ENCODE data around the gene PLEKHS1. TPM values are rescaled to one million over a fixed set of nuclear protein-coding genes. Genes with fewer than 3 reads are reported as not detected.
"Not testable (repeated sequence)": the region's sequence is repeated elsewhere in the genome, so short reads cannot be mapped to it uniquely, and the experiment has no call there.

The PLEKHS1 gene
- polyA plus RNA-seq, 1 donor: 62.4 TPM

DNA sequence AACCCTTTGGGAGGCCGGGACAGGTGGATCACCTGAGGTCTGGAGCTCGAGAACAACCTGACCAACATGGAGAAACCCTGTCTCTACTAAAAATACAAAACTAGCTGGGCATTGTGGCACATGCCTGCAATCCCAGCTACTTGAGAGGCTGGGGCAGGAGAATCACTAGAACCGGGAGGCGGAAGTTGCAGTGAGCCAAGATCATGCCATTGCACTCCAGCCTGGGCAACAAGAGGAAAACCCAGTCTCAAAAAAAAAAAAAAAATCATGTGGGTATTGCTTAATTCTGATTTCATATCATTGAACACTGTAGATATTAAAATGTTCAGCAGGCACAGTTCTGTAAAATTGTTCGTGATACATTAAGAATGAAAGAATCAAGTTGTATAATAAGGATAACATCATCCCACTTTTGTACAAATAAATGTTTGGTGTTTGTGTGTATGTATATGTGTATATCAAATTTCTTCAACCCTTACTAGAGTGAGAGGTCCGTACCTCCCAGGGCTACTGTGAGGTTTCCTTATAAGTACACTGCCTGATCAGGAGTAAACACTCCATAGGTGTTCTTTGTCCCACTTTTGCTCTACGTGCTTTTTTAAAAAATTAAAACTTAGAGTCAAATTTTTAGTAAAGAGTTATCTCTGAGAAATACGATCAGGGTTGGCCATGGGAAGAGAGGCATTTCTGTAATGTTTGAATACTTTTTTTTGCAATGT, 31.7 kb downstream of the PLEKHS1 start:
- no peak overlapping the region for H3K4me3 ChIP-seq (ENCODE audit: low read length)
- no peaks in the 10 kb centered on the region for H3K4me1 ChIP-seq (ENCODE audit: control insufficient read depth, insufficient read depth, low read length)
- peaks cover 2% of the 10 kb centered on the region for H3K36me3 ChIP-seq (ENCODE audit: control insufficient read depth, insufficient read depth, low read length)
- no peaks in the 10 kb centered on the region for H3K9me3 ChIP-seq (ENCODE audit: control insufficient read depth, low read depth, low read length)
- DNase-seq: no peak
- 75% methylated on average over 1 of the region's 8 CpGs for WGBS (ENCODE audit: insufficient coverage, low lambda C conversion rate)
- no peak overlapping the region for H3K27ac ChIP-seq (ENCODE audit: low read length)
- H3K27me3 ChIP-seq (ENCODE audit: control insufficient read depth, insufficient read depth, low read length): no peaks in the 10 kb centered on the region

- WGBS (ENCODE audit: insufficient coverage, low lambda C conversion rate): no CpG with 5 or more reads among the region's 9 CpGs
- H3K27ac ChIP-seq (ENCODE audit: low read length): no peak overlapping the region
- H3K4me3 ChIP-seq (ENCODE audit: low read length): no peak overlapping the region
- H3K4me1 ChIP-seq (ENCODE audit: control insufficient read depth, insufficient read depth, low read length): no peaks in the 10 kb centered on the region
- H3K36me3 ChIP-seq (ENCODE audit: control insufficient read depth, insufficient read depth, low read length): no peaks in the 10 kb centered on the region
- no peaks in the 10 kb centered on the region for H3K27me3 ChIP-seq (ENCODE audit: control insufficient read depth, insufficient read depth, low read length)
- no peak for DNase-seq
- H3K9me3 ChIP-seq (ENCODE audit: control insufficient read depth, low read depth, low read length): no peaks in the 10 kb centered on the region
These were observed 37.2 kb downstream of the PLEKHS1 start for GRCh38 chr10:113788604-113789083.

DNA sequence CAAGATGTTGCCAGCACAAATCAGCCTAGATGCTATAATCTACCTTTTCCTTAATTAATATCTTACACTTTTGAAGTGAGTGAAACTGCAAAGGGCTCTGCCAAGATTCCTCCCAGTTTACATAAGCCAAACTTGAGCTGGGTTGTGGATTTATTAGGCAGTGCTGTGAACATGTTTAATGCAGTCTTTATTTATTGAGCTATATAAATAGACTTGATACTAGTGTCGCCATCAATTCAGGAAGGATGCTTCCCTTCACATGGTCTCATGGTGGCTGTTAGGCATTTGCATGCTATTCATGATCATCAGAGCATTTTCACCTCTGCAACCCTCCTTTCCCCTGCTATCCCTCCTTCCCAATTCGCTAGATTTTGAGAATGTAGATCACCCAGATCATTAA, 40.2 kb downstream of the PLEKHS1 start:
- H3K36me3 ChIP-seq (ENCODE audit: control insufficient read depth, insufficient read depth, low read length): no peaks in the 10 kb centered on the region
- no peak for DNase-seq
- no peak overlapping the region for H3K4me3 ChIP-seq (ENCODE audit: low read length)
- no CpG with 5 or more reads among the region's 2 CpGs for WGBS (ENCODE audit: insufficient coverage, low lambda C conversion rate)
- no peak overlapping the region for H3K27ac ChIP-seq (ENCODE audit: low read length)
- H3K4me1 ChIP-seq (ENCODE audit: control insufficient read depth, insufficient read depth, low read length): no peaks in the 10 kb centered on the region
- H3K27me3 ChIP-seq (ENCODE audit: control insufficient read depth, insufficient read depth, low read length): no peaks in the 10 kb centered on the region
- no peaks in the 10 kb centered on the region for H3K9me3 ChIP-seq (ENCODE audit: control insufficient read depth, low read depth, low read length)

- Histone ChIP-seq H3K4me3 (ENCODE audit: low read length) (no peak overlapping the region), H3K27me3 (ENCODE audit: control insufficient read depth, insufficient read depth, low read length) (no peaks in the 10 kb centered on the region), H3K36me3 (ENCODE audit: control insufficient read depth, insufficient read depth, low read length) (no peaks in the 10 kb centered on the region), H3K4me1 (ENCODE audit: control insufficient read depth, insufficient read depth, low read length) (no peaks in the 10 kb centered on the region), H3K9me3 (ENCODE audit: control insufficient read depth, low read depth, low read length) (no peaks in the 10 kb centered on the region), H3K27ac (ENCODE audit: low read length) (no peak overlapping the region)
- WGBS (ENCODE audit: insufficient coverage, low lambda C conversion rate): no CpG with 5 or more reads among the region's 6 CpGs
- DNase-seq: no peak
These were observed 50.1 kb downstream of the PLEKHS1 start for GRCh38 chr10:113801569-113801968.

GRCh38 chr10:113802997-113803396, 51.5 kb downstream of the PLEKHS1 start:
- Histone ChIP-seq H3K36me3 (ENCODE audit: control insufficient read depth, insufficient read depth, low read length) (no peaks in the 10 kb centered on the region), H3K27me3 (ENCODE audit: control insufficient read depth, insufficient read depth, low read length) (no peaks in the 10 kb centered on the region), H3K4me1 (ENCODE audit: control insufficient read depth, insufficient read depth, low read length) (no peaks in the 10 kb centered on the region), H3K9me3 (ENCODE audit: control insufficient read depth, low read depth, low read length) (no peaks in the 10 kb centered on the region), H3K4me3 (ENCODE audit: low read length) (no peak overlapping the region), H3K27ac (ENCODE audit: low read length) (no peak overlapping the region)
- DNase-seq: peak in 1 of 2 donors; percentile 31
- WGBS (ENCODE audit: insufficient coverage, low lambda C conversion rate): no CpG with 5 or more reads among the region's 4 CpGs

- Histone ChIP-seq H3K4me1 (ENCODE audit: control insufficient read depth, insufficient read depth, low read length) (no peaks in the 10 kb centered on the region), H3K27me3 (ENCODE audit: control insufficient read depth, insufficient read depth, low read length) (no peaks in the 10 kb centered on the region), H3K9me3 (ENCODE audit: control insufficient read depth, low read depth, low read length) (no peaks in the 10 kb centered on the region), H3K27ac (ENCODE audit: low read length) (no peak overlapping the region), H3K4me3 (ENCODE audit: low read length) (no peak overlapping the region), H3K36me3 (ENCODE audit: control insufficient read depth, insufficient read depth, low read length) (no peaks in the 10 kb centered on the region)
- 80% methylated on average over 1 of the region's 4 CpGs for WGBS (ENCODE audit: insufficient coverage, low lambda C conversion rate)
- DNase-seq: no peak
These were observed 55.0 kb downstream of the PLEKHS1 start for GRCh38 chr10:113806503-113806902.

DNA sequence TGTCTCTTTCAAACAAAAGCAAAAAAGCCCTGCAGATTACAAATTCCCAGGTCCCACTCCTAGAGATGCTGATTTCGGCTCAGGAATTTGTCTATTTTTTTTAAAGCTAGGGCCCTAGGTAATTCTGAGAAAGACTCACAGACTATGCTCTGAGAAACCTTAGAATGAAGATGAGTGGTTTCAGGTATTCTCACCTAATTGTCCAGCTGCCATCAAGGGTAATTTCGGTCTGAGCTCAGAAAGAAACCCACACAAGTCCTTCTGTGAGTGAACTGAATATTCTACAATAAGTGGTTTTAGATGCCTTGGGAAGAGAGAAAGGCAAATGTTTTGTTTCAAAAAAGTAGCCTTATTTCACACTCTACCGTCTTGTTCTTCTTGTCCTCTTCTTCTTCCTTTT, 56.7 kb downstream of the PLEKHS1 start:
- no peak for DNase-seq
- no peak overlapping the region for H3K4me3 ChIP-seq (ENCODE audit: low read length)
- no peaks in the 10 kb centered on the region for H3K27me3 ChIP-seq (ENCODE audit: control insufficient read depth, insufficient read depth, low read length)
- no peaks in the 10 kb centered on the region for H3K36me3 ChIP-seq (ENCODE audit: control insufficient read depth, insufficient read depth, low read length)
- WGBS (ENCODE audit: insufficient coverage, low lambda C conversion rate): 94% methylated on average over 1 of the region's 3 CpGs
- H3K4me1 ChIP-seq (ENCODE audit: control insufficient read depth, insufficient read depth, low read length): no peaks in the 10 kb centered on the region
- H3K9me3 ChIP-seq (ENCODE audit: control insufficient read depth, low read depth, low read length): no peaks in the 10 kb centered on the region
- H3K27ac ChIP-seq (ENCODE audit: low read length): no peak overlapping the region

- H3K36me3 ChIP-seq (ENCODE audit: control insufficient read depth, insufficient read depth, low read length); H3K27me3 ChIP-seq (ENCODE audit: control insufficient read depth, insufficient read depth, low read length); H3K4me1 ChIP-seq (ENCODE audit: control insufficient read depth, insufficient read depth, low read length); H3K4me3 ChIP-seq (ENCODE audit: low read length); H3K27ac ChIP-seq (ENCODE audit: low read length); H3K9me3 ChIP-seq (ENCODE audit: control insufficient read depth, low read depth, low read length); DNase-seq: not testable (repeated sequence)
- WGBS (ENCODE audit: insufficient coverage, low lambda C conversion rate): no CpG with 5 or more reads among the region's 1 CpG
These were observed 63.2 kb downstream of the PLEKHS1 start for GRCh38 chr10:113814700-113815099.

DNA sequence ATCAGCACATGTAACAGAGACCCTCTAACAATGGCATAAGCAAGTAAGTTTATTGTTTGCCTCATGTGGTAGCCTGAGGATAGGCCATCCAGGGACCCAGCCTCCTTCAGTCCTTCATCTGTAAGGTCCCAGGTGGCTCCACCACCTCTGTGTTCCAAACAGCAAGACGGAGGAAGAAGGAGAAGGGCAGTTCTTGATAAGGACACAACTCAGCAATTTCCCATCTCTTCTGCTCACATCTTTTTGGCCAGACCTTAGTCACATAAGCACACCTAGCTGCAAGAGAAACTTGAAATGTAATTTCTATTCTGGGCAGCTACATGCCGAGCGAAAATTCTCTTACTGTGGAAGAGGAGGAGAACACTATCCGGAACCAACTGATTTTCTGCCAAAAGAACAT, 68.5 kb downstream of the PLEKHS1 start:
- Histone ChIP-seq H3K36me3 (ENCODE audit: control insufficient read depth, insufficient read depth, low read length) (no peaks in the 10 kb centered on the region), H3K27me3 (ENCODE audit: control insufficient read depth, insufficient read depth, low read length) (no peaks in the 10 kb centered on the region), H3K4me1 (ENCODE audit: control insufficient read depth, insufficient read depth, low read length) (no peaks in the 10 kb centered on the region), H3K9me3 (ENCODE audit: control insufficient read depth, low read depth, low read length) (no peaks in the 10 kb centered on the region), H3K4me3 (ENCODE audit: low read length) (no peak overlapping the region), H3K27ac (ENCODE audit: low read length) (no peak overlapping the region)
- WGBS (ENCODE audit: insufficient coverage, low lambda C conversion rate): 100% methylated on average over 1 of the region's 4 CpGs
- no peak for DNase-seq

GRCh38 chr10:113820507-113820906, 69.0 kb downstream of the PLEKHS1 start:
- WGBS (ENCODE audit: insufficient coverage, low lambda C conversion rate): 81% methylated on average over 3 of the region's 8 CpGs
- Histone ChIP-seq H3K4me1 (ENCODE audit: control insufficient read depth, insufficient read depth, low read length) (no peaks in the 10 kb centered on the region), H3K4me3 (ENCODE audit: low read length) (no peak overlapping the region), H3K36me3 (ENCODE audit: control insufficient read depth, insufficient read depth, low read length) (no peaks in the 10 kb centered on the region), H3K27ac (ENCODE audit: low read length) (no peak overlapping the region), H3K9me3 (ENCODE audit: control insufficient read depth, low read depth, low read length) (no peaks in the 10 kb centered on the region), H3K27me3 (ENCODE audit: control insufficient read depth, insufficient read depth, low read length) (no peaks in the 10 kb centered on the region)
- DNase-seq: no peak

DNA sequence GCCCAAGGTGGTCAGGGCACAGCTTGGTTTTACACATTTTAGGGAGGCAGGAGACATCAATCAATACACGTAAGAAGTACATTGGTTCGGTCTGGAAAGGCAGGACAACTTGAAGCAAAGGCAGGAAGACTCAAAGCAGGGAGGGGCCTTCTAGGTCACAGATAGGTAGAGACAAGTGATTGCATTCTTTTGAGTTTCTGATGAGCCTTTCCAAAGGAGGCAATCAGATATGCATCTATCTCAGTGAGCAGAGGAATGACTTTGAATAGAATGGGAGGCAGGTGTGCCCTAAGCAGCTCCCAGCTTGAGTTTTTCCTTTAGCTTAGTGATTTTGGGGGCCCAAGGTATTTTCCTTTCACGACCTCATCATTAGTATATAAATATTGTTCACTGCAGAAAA, 69.8 kb downstream of the PLEKHS1 start:
- not testable (repeated sequence) for H3K27ac ChIP-seq (ENCODE audit: low read length); DNase-seq; H3K4me3 ChIP-seq (ENCODE audit: low read length); H3K36me3 ChIP-seq (ENCODE audit: control insufficient read depth, insufficient read depth, low read length); H3K27me3 ChIP-seq (ENCODE audit: control insufficient read depth, insufficient read depth, low read length); H3K9me3 ChIP-seq (ENCODE audit: control insufficient read depth, low read depth, low read length); H3K4me1 ChIP-seq (ENCODE audit: control insufficient read depth, insufficient read depth, low read length)
- WGBS (ENCODE audit: insufficient coverage, low lambda C conversion rate): 50% methylated on average over 1 of the region's 3 CpGs

All from large intestine (tissue), 3 donors.